Measurements from ENCODE around the gene OR51V1.

GRCh38 chr11:5154657-5155056, 45.8 kb downstream of the OR51V1 start, which contains the start of gene OR52A1:
- TF ChIP-seq CTCF (IDR thresholded peaks at IDR 0.05; ENCODE audit: borderline replicate concordance, extremely low read depth, low read length, poor library complexity, severe bottlenecking) (no peak), EZH2 (IDR thresholded peaks at IDR 0.05; ENCODE audit: borderline replicate concordance, low read depth, low read length, severe bottlenecking) (no peak)

Measured in DND-41 (cell line).